ENCODE data around the gene DTNBP1. TPM values are rescaled to one million over a fixed set of nuclear protein-coding genes. Genes with fewer than 3 reads are reported as not detected.

Gene DTNBP1
- polyA plus RNA-seq, 2 of the 4 experiments (the other 2 are of a cell fraction) = 8.4 to 8.7 TPM

DNA sequence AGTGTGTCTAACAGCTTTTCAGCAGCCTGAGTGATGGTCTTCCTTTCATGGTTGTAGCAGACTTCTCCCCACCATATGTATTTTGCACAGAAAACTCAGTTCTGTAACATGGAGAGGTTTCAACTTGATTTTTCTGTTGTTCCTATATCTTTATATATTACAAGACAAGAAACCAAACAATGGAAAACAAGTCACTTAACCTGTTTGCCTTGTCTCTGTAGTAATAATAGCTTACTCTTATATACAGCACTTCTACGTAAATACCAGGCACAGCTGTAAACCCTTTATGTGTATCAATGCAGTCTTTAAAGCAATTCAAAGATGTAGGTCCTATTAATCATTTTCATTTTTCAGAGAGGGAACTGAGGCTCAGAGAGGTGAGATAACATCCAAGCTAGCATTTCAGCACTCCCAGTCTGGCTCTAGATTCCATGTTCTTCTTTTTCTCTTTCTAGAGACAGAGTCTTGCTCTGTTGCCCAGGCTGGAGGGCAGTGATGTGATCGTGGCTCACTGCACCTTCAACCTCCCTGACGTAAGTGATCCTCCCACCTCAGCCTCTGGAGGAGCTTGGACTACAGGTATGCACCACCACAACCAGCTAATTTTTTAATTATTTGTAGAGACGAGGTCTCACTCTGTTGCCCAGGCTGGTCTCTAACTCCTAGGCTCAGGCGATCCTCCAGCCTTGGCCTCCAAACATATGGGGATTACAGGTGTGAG lies 90.4 kb downstream of the DTNBP1 start:
- DNase-seq (ENCODE audit: low read depth in 1 of 2, low spot score in 1 of 2) (no peak), ATAC-seq (no peak), FAIRE-seq (no peak)
- Histone ChIP-seq H3K27ac (no peak overlapping the region), H3K9me3 (no peaks in the 10 kb centered on the region), H3K4me2 (no peak overlapping the region), H3K4me3 (no peak overlapping the region), H3K4me1 (peaks cover under 1% of the 10 kb centered on the region; the same call in 2 of the 3 replicates)
- TF ChIP-seq, protein P1, sequence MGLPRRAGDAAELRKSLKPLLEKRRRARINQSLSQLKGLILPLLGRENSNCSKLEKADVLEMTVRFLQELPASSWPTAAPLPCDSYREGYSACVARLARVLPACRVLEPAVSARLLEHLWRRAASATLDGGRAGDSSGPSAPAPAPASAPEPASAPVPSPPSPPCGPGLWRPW (IDR thresholded peaks at IDR 0.05) = no peak
- TF ChIP-seq FOXS1 (CRISPR knock-in tag; IDR thresholded peaks at IDR 0.05) (no peak), HOXA7 (CRISPR knock-in tag; IDR thresholded peaks at IDR 0.05) (no peak), NFE2L2 (conservative IDR thresholded peaks at IDR 0.05; ENCODE audit: low read length) (no peak), CBX8 (IDR thresholded peaks at IDR 0.05) (no peak), EP300 (IDR thresholded peaks at IDR 0.05) (no peak), CBX2 (IDR thresholded peaks at IDR 0.05; ENCODE audit: borderline replicate concordance, low read depth) (no peak), TP53 (CRISPR knock-in tag; IDR thresholded peaks at IDR 0.05) (no peak), FOSL2 (IDR thresholded peaks at IDR 0.05) (no peak), FOSL2 (CRISPR knock-in tag; IDR thresholded peaks at IDR 0.05) (no peak), HOXB5 (CRISPR knock-in tag; IDR thresholded peaks at IDR 0.05) (no peak), ZC3H11A (IDR thresholded peaks at IDR 0.05) (no peak), RAD21 (conservative IDR thresholded peaks at IDR 0.05 in 1 of 2, IDR thresholded peaks at IDR 0.05 in 1 of 2) (no peak)
- TF ChIP-seq, protein P2, sequence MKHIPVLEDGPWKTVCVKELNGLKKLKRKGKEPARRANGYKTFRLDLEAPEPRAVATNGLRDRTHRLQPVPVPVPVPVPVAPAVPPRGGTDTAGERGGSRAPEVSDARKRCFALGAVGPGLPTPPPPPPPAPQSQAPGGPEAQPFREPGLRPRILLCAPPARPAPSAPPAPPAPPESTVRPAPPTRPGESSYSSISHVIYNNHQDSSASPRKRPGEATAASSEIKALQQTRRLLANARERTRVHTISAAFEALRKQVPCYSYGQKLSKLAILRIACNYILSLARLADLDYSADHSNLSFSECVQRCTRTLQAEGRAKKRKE (CRISPR knock-in tag; IDR thresholded peaks at IDR 0.05; ENCODE audit: low read depth) = no peak
- POLR2A ChIA-PET = no interaction called here
- CTCF ChIA-PET = no interaction called here
- 91% methylated on average over 5 of the region's 5 CpGs for WGBS (ENCODE audit: missing lambda C conversion rate)

DNA sequence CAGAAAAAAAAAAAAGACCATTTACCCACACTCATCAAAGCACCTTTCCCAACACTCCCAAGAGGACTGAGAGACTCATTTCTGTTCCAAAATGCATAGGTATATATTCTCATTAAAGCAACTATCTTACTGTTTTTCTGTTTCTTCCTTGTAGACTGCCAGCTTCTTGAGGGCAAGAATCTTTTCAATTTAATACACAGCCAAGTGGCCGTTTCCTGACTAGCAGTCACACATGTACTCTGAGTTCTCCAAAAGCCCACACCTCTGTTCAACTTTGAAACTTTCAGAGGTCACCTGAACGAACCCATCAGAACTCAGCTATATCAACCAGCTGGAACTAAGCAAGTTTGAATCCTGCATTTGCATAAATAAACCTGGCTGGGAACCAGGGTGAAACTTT lies 92.7 kb downstream of the DTNBP1 start:
- Histone ChIP-seq H3K4me1 (no peaks in the 10 kb centered on the region), H3K27ac (no peak overlapping the region), H3K4me3 (no peak overlapping the region), H3K4me2 (no peak overlapping the region), H3K9me3 (no peaks in the 10 kb centered on the region)
- CTCF ChIA-PET = no interaction called here
- no peak for FAIRE-seq
- WGBS (ENCODE audit: missing lambda C conversion rate) = 88% methylated on average over 2 of the region's 2 CpGs
- ATAC-seq = no peak
- no peak for DNase-seq (ENCODE audit: low read depth in 1 of 2, low spot score in 1 of 2)
- POLR2A ChIA-PET = no interaction called here
- TF ChIP-seq KDM5A (IDR thresholded peaks at IDR 0.05) (no peak), ZC3H11A (IDR thresholded peaks at IDR 0.05) (no peak), HOXB5 (CRISPR knock-in tag; IDR thresholded peaks at IDR 0.05) (no peak), GATA3 (IDR thresholded peaks at IDR 0.05; ENCODE audit: borderline replicate concordance) (no peak), MAFK (IDR thresholded peaks at IDR 0.05; ENCODE audit: partially characterized antibody) (no peak), MYC (IDR thresholded peaks at IDR 0.05; ENCODE audit: borderline replicate concordance, low read length) (no peak), ZFP36 (IDR thresholded peaks at IDR 0.05; ENCODE audit: borderline replicate concordance, partially characterized antibody) (no peak)
- TF ChIP-seq, protein P1 (IDR thresholded peaks at IDR 0.05) = no peak

DNA sequence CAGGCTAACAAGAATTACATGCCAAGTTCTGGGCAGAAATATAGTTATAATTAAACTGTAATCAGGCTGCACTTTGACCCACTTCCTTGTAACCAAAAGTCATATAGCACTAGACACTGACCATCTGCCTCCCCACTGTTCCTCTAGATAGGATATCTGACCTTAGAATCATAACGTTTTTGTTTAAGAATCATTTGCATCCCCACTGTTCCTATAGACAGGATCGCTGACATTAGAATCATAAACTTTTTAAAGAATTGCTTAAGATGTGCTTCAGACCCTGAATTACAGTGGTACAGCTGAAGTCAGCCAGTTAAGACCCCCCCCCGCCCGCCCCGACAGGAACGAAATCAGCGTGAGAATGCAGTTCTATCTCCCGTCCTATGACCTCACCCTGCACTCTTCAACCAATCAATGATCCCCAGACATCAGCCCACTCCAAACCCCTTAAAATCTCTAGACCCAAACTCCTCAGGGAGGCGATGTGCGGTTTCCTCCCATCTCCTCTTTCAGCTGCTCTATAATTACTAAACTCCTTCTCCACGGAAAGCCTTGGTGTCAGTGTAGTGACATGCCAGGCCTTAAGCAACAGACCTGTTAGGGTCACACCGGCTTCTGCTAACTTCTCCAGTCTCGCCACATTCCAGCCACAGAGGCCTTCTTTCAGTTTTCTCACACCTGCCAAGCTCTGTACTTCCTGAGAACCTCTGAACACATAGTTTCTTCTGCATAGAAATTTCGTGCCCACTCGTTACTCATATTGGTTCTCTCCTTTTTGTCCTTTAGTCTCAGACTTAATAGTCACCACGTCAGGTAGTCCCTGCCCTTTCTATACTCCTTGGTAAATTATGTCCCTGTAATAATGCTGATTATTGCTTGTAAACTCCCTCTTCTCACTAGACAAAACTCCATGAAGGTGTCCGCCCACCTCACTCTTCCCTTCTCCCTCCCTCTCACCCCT lies 93.5 kb downstream of the DTNBP1 start:
- ATAC-seq = no peak
- WGBS (ENCODE audit: missing lambda C conversion rate) = 92% methylated on average over 12 of the region's 17 CpGs
- no peak overlapping the region for H3K4me3 ChIP-seq
- no peak for DNase-seq (ENCODE audit: low read depth in 1 of 2, low spot score in 1 of 2)
- POLR2A ChIA-PET = no interaction called here
- no peak for FAIRE-seq
- CTCF ChIA-PET = no interaction called here
- no peak overlapping the region for H3K27ac ChIP-seq
- H3K4me2 ChIP-seq = no peak overlapping the region
- no peaks in the 10 kb centered on the region for H3K9me3 ChIP-seq
- no peaks in the 10 kb centered on the region for H3K4me1 ChIP-seq
- TF ChIP-seq HEYL (CRISPR knock-in tag; IDR thresholded peaks at IDR 0.05) = no peak
- no peak for TF ChIP-seq BHLHE40 (IDR thresholded peaks at IDR 0.05; ENCODE audit: low read depth, low read length)
